Activated naive CD4-positive, alpha-beta T cell treated with anti-CD3 and anti-CD28 coated beads for 36 hours (primary cell): ENCODE data around the gene STEAP1. TPM values are rescaled to one million over a fixed set of nuclear protein-coding genes. Genes with fewer than 3 reads are reported as not detected.

Experiments
- total RNA-seq, 2 experiments: library from RNA; stranded (reverse); gene quantifications; one replicate each; pipeline ENCODE4 v1.2.3, GENCODE V29; 2021

STEAP1 gene
- total RNA-seq, 2 experiments from 2014 or later, result 2.6 to 3.3 TPM

Other genes starting within 250 kb of the STEAP1 start
- gene STEAP2, start 57.3 kb downstream of the STEAP1 start, total RNA-seq, result not detected
- under 1 TPM; 0.25 to 0.31 TPM for gene CFAP69, start 90.7 kb downstream of the STEAP1 start, total RNA-seq
- not detected for gene FAM237B, start 166.8 kb downstream of the STEAP1 start, total RNA-seq
- gene GTPBP10, start 192.2 kb downstream of the STEAP1 start, total RNA-seq, result 10 to 100 TPM; 35.8 to 39.3 TPM
- 10 to 100 TPM; 14.8 to 15.3 TPM for gene CLDN12, start 249.0 kb downstream of the STEAP1 start, total RNA-seq